ENCODE results near the gene OLFML2B. TPM values are rescaled to one million over a fixed set of nuclear protein-coding genes. Genes with fewer than 3 reads are reported as not detected.

Gene OLFML2B
- total RNA-seq, 2 donors from 2014 or later: 0.75 to 1.00 TPM

GRCh38 chr1:162020150-162020549 is 3.5 kb downstream of the OLFML2B start:
- DNase-seq: no peak
- Histone ChIP-seq H3K27ac (ENCODE audit: low read depth, low read length) (no peak overlapping the region), H3K27me3 (ENCODE audit: control insufficient read depth, insufficient read depth, low read length, poor library complexity, severe bottlenecking) (peaks cover 26% of the 10 kb centered on the region), H3K9me3 (ENCODE audit: control insufficient read depth, low read length) (no peaks in the 10 kb centered on the region), H3K36me3 (ENCODE audit: control insufficient read depth, insufficient read depth, low read length) (no peaks in the 10 kb centered on the region), H3K4me1 (ENCODE audit: control insufficient read depth, insufficient read depth, low read length) (no peaks in the 10 kb centered on the region), H3K4me3 (ENCODE audit: low read length) (no peak overlapping the region), H3K9ac (ENCODE audit: extremely low read depth, low read length, poor library complexity, severe bottlenecking) (no peak overlapping the region)
- Mint-ChIP-seq H3K27ac (no peak overlapping the region), H3K36me3 (ENCODE audit: low read depth) (no peaks in the 10 kb centered on the region), H3K4me3 (no peak overlapping the region), H3K27me3 (ENCODE audit: insufficient read depth) (peaks cover 34% of the 10 kb centered on the region), H3K4me1 (peaks cover 12% of the 10 kb centered on the region), H3K9me3 (no peaks in the 10 kb centered on the region)
- 86 to 88% methylated on average over 2 of the region's 2 CpGs for WGBS, 2 experiments (ENCODE audit: insufficient coverage in 1 of 2, insufficient read length in 1 of 2)
- no peak for TF ChIP-seq CTCF (conservative IDR thresholded peaks at IDR 0.05)

- H3K4me3 Mint-ChIP-seq: no peak overlapping the region
- no peak overlapping the region for H3K27ac ChIP-seq (ENCODE audit: low read depth, low read length)
- no peaks in the 10 kb centered on the region for H3K4me1 ChIP-seq (ENCODE audit: control insufficient read depth, insufficient read depth, low read length)
- no peak for DNase-seq
- H3K27me3 Mint-ChIP-seq (ENCODE audit: insufficient read depth): peaks cover 28% of the 10 kb centered on the region
- peaks cover 11% of the 10 kb centered on the region for H3K4me1 Mint-ChIP-seq
- 94 to 100% methylated on average over 1 to 3 of the region's 3 CpGs for WGBS, 2 experiments (ENCODE audit: insufficient coverage in 1 of 2, insufficient read length in 1 of 2)
- no peak for TF ChIP-seq CTCF (conservative IDR thresholded peaks at IDR 0.05)
- H3K27me3 ChIP-seq (ENCODE audit: control insufficient read depth, insufficient read depth, low read length, poor library complexity, severe bottlenecking): peaks cover 19% of the 10 kb centered on the region
- H3K9me3 Mint-ChIP-seq: no peaks in the 10 kb centered on the region
- no peak overlapping the region for H3K4me3 ChIP-seq (ENCODE audit: low read length)
- H3K9me3 ChIP-seq (ENCODE audit: control insufficient read depth, low read length): no peaks in the 10 kb centered on the region
- H3K36me3 Mint-ChIP-seq (ENCODE audit: low read depth): no peaks in the 10 kb centered on the region
- H3K27ac Mint-ChIP-seq: no peak overlapping the region
- no peak overlapping the region for H3K9ac ChIP-seq (ENCODE audit: extremely low read depth, low read length, poor library complexity, severe bottlenecking)
- no peaks in the 10 kb centered on the region for H3K36me3 ChIP-seq (ENCODE audit: control insufficient read depth, insufficient read depth, low read length)
Measured at GRCh38 chr1:162019446-162019845, 4.2 kb downstream of the OLFML2B start.

GRCh38 chr1:162019006-162019405 is 4.7 kb downstream of the OLFML2B start:
- WGBS, 2 experiments (ENCODE audit: insufficient coverage in 1 of 2, insufficient read length in 1 of 2): 81 to 84% methylated on average over 3 to 4 of the region's 4 CpGs
- Histone ChIP-seq H3K4me1 (ENCODE audit: control insufficient read depth, insufficient read depth, low read length) (no peaks in the 10 kb centered on the region), H3K27ac (ENCODE audit: low read depth, low read length) (no peak overlapping the region), H3K4me3 (ENCODE audit: low read length) (no peak overlapping the region), H3K9ac (ENCODE audit: extremely low read depth, low read length, poor library complexity, severe bottlenecking) (no peak overlapping the region), H3K36me3 (ENCODE audit: control insufficient read depth, insufficient read depth, low read length) (no peaks in the 10 kb centered on the region), H3K27me3 (ENCODE audit: control insufficient read depth, insufficient read depth, low read length, poor library complexity, severe bottlenecking) (peaks cover 15% of the 10 kb centered on the region), H3K9me3 (ENCODE audit: control insufficient read depth, low read length) (no peaks in the 10 kb centered on the region)
- H3K27ac Mint-ChIP-seq: no peak overlapping the region
- H3K9me3 Mint-ChIP-seq: no peaks in the 10 kb centered on the region
- no peak for DNase-seq
- H3K4me1 Mint-ChIP-seq: peaks cover 7% of the 10 kb centered on the region
- no peak overlapping the region for H3K4me3 Mint-ChIP-seq
- H3K36me3 Mint-ChIP-seq (ENCODE audit: low read depth): no peaks in the 10 kb centered on the region
- H3K27me3 Mint-ChIP-seq (ENCODE audit: insufficient read depth): peaks cover 24% of the 10 kb centered on the region
- no peak for TF ChIP-seq CTCF (conservative IDR thresholded peaks at IDR 0.05)
